ENCODE results near the gene TRAFD1.

Gene TRAFD1

GRCh38 chr12:112112409-112113133, 12.8 kb upstream of the TRAFD1 start:
- H3K4me3 ChIP-seq (ENCODE audit: low read depth in 1 of 2, low read length in 1 of 2) = no peak overlapping the region
- H3K36me3 ChIP-seq = no peaks in the 10 kb centered on the region
- H3K27ac ChIP-seq = peak overlapping the region; percentile 68
- no peaks in the 10 kb centered on the region for H3K9me3 ChIP-seq
- H3K27me3 ChIP-seq = no peaks in the 10 kb centered on the region
- H3K4me1 ChIP-seq (ENCODE audit: control insufficient read depth in 1 of 2, insufficient read depth in 1 of 2, low read depth in 1 of 2, low read length in 1 of 2) = peaks cover 62 to 71% of the 10 kb centered on the region in 2 experiments
- no peak for TF ChIP-seq CTCF (IDR thresholded peaks at IDR 0.05)

- no peak for TF ChIP-seq CTCF (IDR thresholded peaks at IDR 0.05)
- H3K27ac ChIP-seq = peak overlapping the region; percentile 84
Measured at GRCh38 chr12:112115259-112116045, 9.9 kb upstream of the TRAFD1 start.

GRCh38 chr12:112116232-112117060, 8.9 kb upstream of the TRAFD1 start:
- H3K27ac ChIP-seq = peak overlapping the region; percentile 84
- no peak for TF ChIP-seq CTCF (IDR thresholded peaks at IDR 0.05)
- peak overlapping the region; percentile 35 to 39 for H3K4me3 ChIP-seq (ENCODE audit: low read depth in 1 of 2, low read length in 1 of 2)

More at GRCh38 chr12:112115259-112116045, 9.9 kb upstream of the TRAFD1 start:
- Histone ChIP-seq H3K4me3 (ENCODE audit: low read depth in 1 of 2, low read length in 1 of 2) (no peak overlapping the region), H3K36me3 (no peaks in the 10 kb centered on the region), H3K4me1 (ENCODE audit: control insufficient read depth in 1 of 2, insufficient read depth in 1 of 2, low read depth in 1 of 2, low read length in 1 of 2) (peaks cover 70 to 86% of the 10 kb centered on the region in 2 experiments), H3K9me3 (no peaks in the 10 kb centered on the region), H3K27me3 (no peaks in the 10 kb centered on the region)

GRCh38 chr12:112117685-112118084, 7.7 kb upstream of the TRAFD1 start:
- H3K9me3 ChIP-seq = no peaks in the 10 kb centered on the region
- H3K27me3 ChIP-seq = no peaks in the 10 kb centered on the region
- H3K27ac ChIP-seq = peak overlapping the region; percentile 84
- peaks cover 60 to 77% of the 10 kb centered on the region in 2 experiments for H3K4me1 ChIP-seq (ENCODE audit: control insufficient read depth in 1 of 2, insufficient read depth in 1 of 2, low read depth in 1 of 2, low read length in 1 of 2)
- peak overlapping the region in 1 of 2 experiments; percentile 39 for H3K4me3 ChIP-seq (ENCODE audit: low read depth in 1 of 2, low read length in 1 of 2)
- no peaks in the 10 kb centered on the region for H3K36me3 ChIP-seq
- TF ChIP-seq CTCF (IDR thresholded peaks at IDR 0.05) = no peak

More at GRCh38 chr12:112116232-112117060, 8.9 kb upstream of the TRAFD1 start:
- Histone ChIP-seq H3K4me1 (ENCODE audit: control insufficient read depth in 1 of 2, insufficient read depth in 1 of 2, low read depth in 1 of 2, low read length in 1 of 2) (peaks cover 70 to 90% of the 10 kb centered on the region in 2 experiments), H3K36me3 (no peaks in the 10 kb centered on the region), H3K9me3 (no peaks in the 10 kb centered on the region), H3K27me3 (no peaks in the 10 kb centered on the region)

Measured in neutrophil (primary cell).